Ishikawa (cell line): ENCODE data around the gene PIK3AP1.

ENCODE experiments used
- CEBPB ChIP-seq: IDR thresholded peaks from 2 replicates; pipeline ENCODE4 v1.6.1; 2012
- CREB1 ChIP-seq: IDR thresholded peaks from 2 replicates; pipeline ENCODE4 v1.6.1; 2012; ENCODE audit warnings: low read depth
- EGR1 ChIP-seq: IDR thresholded peaks from 2 replicates; pipeline ENCODE4 v1.6.1; 2012
- EP300 ChIP-seq: IDR thresholded peaks from 2 replicates; pipeline ENCODE4 v1.6.1; 2012; ENCODE audit warnings: borderline replicate concordance
- FOXM1 ChIP-seq: IDR thresholded peaks from 2 replicates; pipeline ENCODE4 v1.6.1; 2012; ENCODE audit warnings: low read depth, borderline replicate concordance
- NFIC ChIP-seq: IDR thresholded peaks from 2 replicates; pipeline ENCODE4 v1.6.1; 2012
- RAD21 ChIP-seq: IDR thresholded peaks from 2 replicates; pipeline ENCODE4 v1.6.1; 2012; ENCODE audit warnings: low read depth
- TAF1 ChIP-seq: IDR thresholded peaks from 2 replicates; pipeline ENCODE4 v1.6.1; 2012; ENCODE audit warnings: low read depth, mild to moderate bottlenecking
- TCF12 ChIP-seq: IDR thresholded peaks from 2 replicates; pipeline ENCODE4 v1.6.1; 2012; ENCODE audit warnings: low read depth
- TEAD4 ChIP-seq: IDR thresholded peaks from 2 replicates; pipeline ENCODE4 v1.6.1; 2012
- YY1 ChIP-seq: IDR thresholded peaks from 2 replicates; pipeline ENCODE4 v1.6.1; 2012; ENCODE audit warnings: low read depth
- ZBTB7A ChIP-seq: IDR thresholded peaks from 2 replicates; pipeline ENCODE4 v1.6.1; 2012; ENCODE audit warnings: low read depth
- TF ChIP-seq, protein P1 (sequence below): IDR thresholded peaks from 2 replicates; pipeline ENCODE4 v1.6.1; 2012; ENCODE audit warnings: low read depth, mild to moderate bottlenecking
- TF ChIP-seq, protein P2 (sequence below): IDR thresholded peaks from 2 replicates; pipeline ENCODE4 v1.6.1; 2012
- TF ChIP-seq, protein P3 (sequence below): IDR thresholded peaks from 2 replicates; pipeline ENCODE4 v1.6.1; 2012

Gene PIK3AP1

DNA sequence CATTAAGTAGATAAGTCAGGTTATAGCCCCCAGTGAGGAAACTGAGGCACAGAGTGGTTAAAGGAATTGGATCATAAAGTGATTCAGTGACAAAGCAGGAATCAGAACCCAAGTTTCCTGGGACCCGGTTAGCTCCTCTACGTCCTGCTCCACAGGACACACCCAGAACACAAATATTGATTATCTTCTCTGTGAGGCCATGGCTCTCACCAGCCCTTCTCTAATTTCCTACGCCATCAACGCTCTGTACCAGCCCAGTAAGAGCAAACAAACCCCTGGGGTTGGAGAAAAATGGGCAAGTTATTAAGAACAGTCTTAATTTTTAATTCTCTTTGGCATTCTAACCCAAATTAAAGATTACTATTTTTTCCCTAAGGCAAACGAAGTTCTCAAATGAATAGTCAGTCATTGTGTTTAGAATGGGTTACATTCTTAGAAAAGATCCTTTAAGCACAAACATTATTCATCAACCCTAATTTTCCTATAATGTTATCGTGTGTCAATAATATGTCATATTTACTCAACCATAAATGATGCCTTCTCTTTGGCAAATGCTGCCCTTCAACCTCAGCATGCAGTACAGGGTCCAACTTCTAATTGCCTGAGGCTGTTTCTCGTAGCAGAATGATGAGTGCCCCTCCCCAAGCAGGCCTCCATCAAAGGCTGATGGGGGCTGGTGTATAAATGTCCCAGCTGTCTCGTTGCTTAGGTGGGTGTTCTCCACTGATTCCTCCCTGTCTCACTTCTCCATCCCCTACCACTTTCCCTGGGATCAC is 108.1 kb downstream of the PIK3AP1 start:
- no peak for TF ChIP-seq CREB1
- no peak for TF ChIP-seq YY1
- no peak for TF ChIP-seq TAF1
- TF ChIP-seq RAD21, result no peak
- TF ChIP-seq EP300, result no peak
- TF ChIP-seq TCF12, result no peak
- TF ChIP-seq, protein P1, sequence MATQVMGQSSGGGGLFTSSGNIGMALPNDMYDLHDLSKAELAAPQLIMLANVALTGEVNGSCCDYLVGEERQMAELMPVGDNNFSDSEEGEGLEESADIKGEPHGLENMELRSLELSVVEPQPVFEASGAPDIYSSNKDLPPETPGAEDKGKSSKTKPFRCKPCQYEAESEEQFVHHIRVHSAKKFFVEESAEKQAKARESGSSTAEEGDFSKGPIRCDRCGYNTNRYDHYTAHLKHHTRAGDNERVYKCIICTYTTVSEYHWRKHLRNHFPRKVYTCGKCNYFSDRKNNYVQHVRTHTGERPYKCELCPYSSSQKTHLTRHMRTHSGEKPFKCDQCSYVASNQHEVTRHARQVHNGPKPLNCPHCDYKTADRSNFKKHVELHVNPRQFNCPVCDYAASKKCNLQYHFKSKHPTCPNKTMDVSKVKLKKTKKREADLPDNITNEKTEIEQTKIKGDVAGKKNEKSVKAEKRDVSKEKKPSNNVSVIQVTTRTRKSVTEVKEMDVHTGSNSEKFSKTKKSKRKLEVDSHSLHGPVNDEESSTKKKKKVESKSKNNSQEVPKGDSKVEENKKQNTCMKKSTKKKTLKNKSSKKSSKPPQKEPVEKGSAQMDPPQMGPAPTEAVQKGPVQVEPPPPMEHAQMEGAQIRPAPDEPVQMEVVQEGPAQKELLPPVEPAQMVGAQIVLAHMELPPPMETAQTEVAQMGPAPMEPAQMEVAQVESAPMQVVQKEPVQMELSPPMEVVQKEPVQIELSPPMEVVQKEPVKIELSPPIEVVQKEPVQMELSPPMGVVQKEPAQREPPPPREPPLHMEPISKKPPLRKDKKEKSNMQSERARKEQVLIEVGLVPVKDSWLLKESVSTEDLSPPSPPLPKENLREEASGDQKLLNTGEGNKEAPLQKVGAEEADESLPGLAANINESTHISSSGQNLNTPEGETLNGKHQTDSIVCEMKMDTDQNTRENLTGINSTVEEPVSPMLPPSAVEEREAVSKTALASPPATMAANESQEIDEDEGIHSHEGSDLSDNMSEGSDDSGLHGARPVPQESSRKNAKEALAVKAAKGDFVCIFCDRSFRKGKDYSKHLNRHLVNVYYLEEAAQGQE, result no peak

- no peak for TF ChIP-seq EGR1
- no peak for TF ChIP-seq EP300
- no peak for TF ChIP-seq TCF12
Observed at GRCh38 chr10:96610817-96611216, 109.5 kb downstream of the PIK3AP1 start.

DNA sequence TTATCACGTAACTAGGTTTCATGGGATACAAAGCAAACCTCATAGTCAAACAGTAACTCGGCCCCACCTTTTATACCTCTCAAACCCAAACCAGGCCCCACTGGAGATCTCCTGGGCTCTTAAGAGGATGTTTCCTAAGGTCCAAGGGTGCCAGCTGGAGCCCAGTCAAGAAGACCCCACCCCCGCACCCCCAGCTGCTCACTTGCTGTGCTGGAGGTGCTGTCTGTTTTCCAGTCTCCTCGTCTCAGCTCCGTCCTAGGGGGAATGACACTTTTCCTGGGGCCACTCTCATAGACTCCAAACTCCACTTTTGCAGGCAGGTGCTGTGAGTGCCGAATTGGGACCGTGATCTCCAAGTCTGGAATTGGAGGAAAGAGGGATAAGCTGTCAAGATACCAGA is 110.8 kb downstream of the PIK3AP1 start:
- TF ChIP-seq EP300 (no peak), FOXM1 (no peak), ZBTB7A (no peak), CEBPB (no peak), NFIC (no peak), EGR1 (no peak), TCF12 (no peak), TAF1 (no peak), TEAD4 (no peak), CREB1 (no peak), YY1 (no peak), RAD21 (no peak)
- TF ChIP-seq, protein P1, result no peak
- TF ChIP-seq, protein P2, sequence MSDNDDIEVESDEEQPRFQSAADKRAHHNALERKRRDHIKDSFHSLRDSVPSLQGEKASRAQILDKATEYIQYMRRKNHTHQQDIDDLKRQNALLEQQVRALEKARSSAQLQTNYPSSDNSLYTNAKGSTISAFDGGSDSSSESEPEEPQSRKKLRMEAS, result no peak
- TF ChIP-seq, protein P3, sequence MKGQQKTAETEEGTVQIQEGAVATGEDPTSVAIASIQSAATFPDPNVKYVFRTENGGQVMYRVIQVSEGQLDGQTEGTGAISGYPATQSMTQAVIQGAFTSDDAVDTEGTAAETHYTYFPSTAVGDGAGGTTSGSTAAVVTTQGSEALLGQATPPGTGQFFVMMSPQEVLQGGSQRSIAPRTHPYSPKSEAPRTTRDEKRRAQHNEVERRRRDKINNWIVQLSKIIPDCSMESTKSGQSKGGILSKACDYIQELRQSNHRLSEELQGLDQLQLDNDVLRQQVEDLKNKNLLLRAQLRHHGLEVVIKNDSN, result no peak

- TF ChIP-seq, protein P1, result no peak
- TF ChIP-seq RAD21 (no peak), CEBPB (no peak), CREB1 (no peak), NFIC (no peak), TEAD4 (no peak), EGR1 (no peak), ZBTB7A (no peak), YY1 (no peak), FOXM1 (no peak), TCF12 (no peak), EP300 (no peak), TAF1 (no peak)
- TF ChIP-seq, protein P3, result no peak
- TF ChIP-seq, protein P2, result no peak
Observed at GRCh38 chr10:96608805-96609204, 111.5 kb downstream of the PIK3AP1 start.

- no peak for TF ChIP-seq CREB1
- no peak for TF ChIP-seq YY1
- no peak for TF ChIP-seq EP300
- no peak for TF ChIP-seq FOXM1
- TF ChIP-seq TCF12, result no peak
- TF ChIP-seq TEAD4, result no peak
- TF ChIP-seq, protein P3, result no peak
- TF ChIP-seq TAF1, result no peak
- no peak for TF ChIP-seq RAD21
Observed at GRCh38 chr10:96608262-96608661, 112.1 kb downstream of the PIK3AP1 start.
